MG63 (cell line): Measurements from ENCODE around the gene SLC22A13. TPM values are rescaled to one million over a fixed set of nuclear protein-coding genes. Genes with fewer than 3 reads are reported as not detected.
"Not testable (repeated sequence)": the region's sequence is repeated elsewhere in the genome, so short reads cannot be mapped to it uniquely, and the experiment has no call there.

Source experiments
- DNase-seq: peaks from one replicate; pipeline ENCODE4 v3.0.0-alpha.2; 2020
- H3K27me3 ChIP-seq: fragments of 250-450 bp; sonication (Bioruptor Pico); 2 replicates; pipeline ENCODE4 v1.5.1; 2020; ENCODE audit warnings: mild to moderate bottlenecking, moderate library complexity
- H3K36me3 ChIP-seq: fragments of 250-450 bp; sonication (Bioruptor Pico); 2 replicates; pipeline ENCODE4 v1.5.1; 2020; ENCODE audit warnings: mild to moderate bottlenecking, moderate library complexity
- H3K4me3 ChIP-seq: fragments of 250-450 bp; sonication (Bioruptor Pico); 2 replicates; pipeline ENCODE4 v1.5.1; 2020; ENCODE audit warnings: mild to moderate bottlenecking, moderate library complexity
- H3K9me3 ChIP-seq: fragments of 250-450 bp; sonication (Bioruptor Pico); 2 replicates; pipeline ENCODE4 v1.5.1; 2020; ENCODE audit warnings: mild to moderate bottlenecking, moderate library complexity
- total RNA-seq: library from RNA; depleted of rRNA; stranded (reverse); fragments of >200 nt; shearing (Covaris generic); gene quantifications from 2 replicates; pipeline ENCODE4 v1.2.3, GENCODE V29; 2014; ENCODE audit warnings: low replicate concordance

SLC22A13 gene
- total RNA-seq, 1 experiment from 2014 or later: not detected

DNA sequence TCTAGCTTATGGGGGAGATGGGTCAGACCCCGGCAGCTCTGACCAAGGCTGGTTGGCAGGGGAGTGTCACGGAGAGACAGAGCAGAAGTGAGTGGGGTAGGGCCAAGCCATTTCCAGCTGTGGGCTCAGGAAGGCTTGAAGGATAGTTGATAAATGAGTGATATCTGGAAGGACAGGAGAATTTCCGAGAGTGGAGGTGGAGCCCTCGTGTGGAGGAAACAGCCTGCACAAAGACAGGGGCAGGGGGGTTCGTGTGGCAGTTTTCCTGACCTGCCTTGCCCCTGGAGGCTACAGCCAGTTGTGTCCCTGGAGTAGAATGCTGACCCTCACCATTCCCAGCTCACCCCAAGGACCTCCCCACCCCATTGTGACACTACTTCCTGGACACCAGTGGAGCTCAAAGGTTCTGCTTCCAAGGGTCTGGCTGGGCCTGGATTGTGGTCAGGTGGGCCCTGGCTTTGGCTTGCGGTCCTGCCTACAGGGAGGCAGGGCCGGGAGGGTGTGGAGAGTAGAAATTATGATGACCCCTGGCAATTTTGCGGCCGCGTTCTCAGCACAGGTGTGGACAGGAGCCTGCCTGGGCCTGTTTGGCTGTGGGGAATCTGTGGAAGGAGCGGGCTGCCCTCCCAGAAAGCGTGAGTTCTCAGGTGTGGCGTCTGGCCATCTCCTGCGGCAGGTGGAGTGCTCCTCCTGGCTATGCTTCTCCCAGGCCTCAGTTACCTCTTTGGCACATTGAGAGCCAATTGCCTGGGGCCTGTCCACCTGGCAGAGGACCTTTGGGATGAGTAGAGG, 16.5 kb downstream of the SLC22A13 start, which contains the start of gene SLC22A14:
TSS of gene SLC22A14 (plus strand) at position 400 of the 792 bp plus-strand sequence. CDS start 23,733 bp downstream, outside the sequence.
- H3K36me3 ChIP-seq: no peaks in the 10 kb centered on the region
- no peak within 1 kb of the TSS for H3K4me3 ChIP-seq
- H3K9me3 ChIP-seq: no peaks in the 10 kb centered on the region
- no peak for DNase-seq
- no peaks in the 10 kb centered on the region for H3K27me3 ChIP-seq

DNA sequence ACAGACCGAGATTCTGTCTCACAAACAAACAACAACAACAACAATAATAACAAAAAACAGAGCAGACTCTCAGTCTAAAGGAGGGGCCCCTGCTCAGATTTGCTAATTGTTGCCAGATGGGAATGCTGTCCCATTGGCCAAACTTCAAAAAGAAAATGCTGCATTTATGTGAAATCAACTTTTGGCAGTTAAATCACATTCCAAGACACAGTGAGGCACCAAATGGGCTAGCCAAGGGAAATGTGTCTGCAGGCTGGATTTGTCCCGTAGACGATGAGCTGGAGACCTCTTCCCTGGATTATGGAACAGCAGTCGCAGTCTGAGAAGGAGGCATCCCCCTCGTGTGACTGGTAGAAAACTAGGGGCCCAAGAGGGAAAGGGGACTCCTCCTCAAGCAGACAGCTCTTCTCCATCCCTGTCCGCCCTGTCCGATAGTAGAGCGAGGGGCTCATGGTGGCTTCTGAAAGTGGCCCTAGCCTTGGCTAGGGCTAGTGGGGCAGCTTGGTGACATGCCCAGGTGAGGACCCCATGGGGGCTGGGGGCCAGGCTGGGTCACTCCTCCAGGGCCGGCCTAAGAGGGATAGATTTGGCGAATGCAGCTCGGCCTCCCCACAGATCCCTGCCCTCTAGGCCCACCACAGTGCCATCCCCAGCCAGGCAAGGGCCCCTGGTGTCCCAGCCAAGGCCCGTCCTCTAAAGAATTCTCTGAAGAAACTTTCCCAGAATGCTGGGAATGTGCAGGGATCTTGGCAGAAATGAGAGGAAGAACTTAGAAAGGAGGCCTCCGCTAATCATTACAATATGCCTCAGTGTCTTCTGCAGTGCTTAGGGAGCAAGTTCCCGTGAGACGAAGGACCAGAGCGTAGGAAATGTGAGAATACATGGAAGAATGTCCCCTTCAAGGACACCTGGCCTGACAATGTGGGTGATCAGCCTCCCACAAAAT, 18.5 kb downstream of the SLC22A13 start:
- no peaks in the 10 kb centered on the region for H3K9me3 ChIP-seq
- H3K27me3 ChIP-seq: no peaks in the 10 kb centered on the region
- H3K4me3 ChIP-seq: no peak overlapping the region
- peak; percentile 41 for DNase-seq
- H3K36me3 ChIP-seq: no peaks in the 10 kb centered on the region

- H3K36me3 ChIP-seq: no peaks in the 10 kb centered on the region
- DNase-seq: no peak
- H3K4me3 ChIP-seq: no peak overlapping the region
- H3K9me3 ChIP-seq: no peaks in the 10 kb centered on the region
- H3K27me3 ChIP-seq: no peaks in the 10 kb centered on the region
Observed at GRCh38 chr3:38284756-38285150, 19.1 kb downstream of the SLC22A13 start.

DNA sequence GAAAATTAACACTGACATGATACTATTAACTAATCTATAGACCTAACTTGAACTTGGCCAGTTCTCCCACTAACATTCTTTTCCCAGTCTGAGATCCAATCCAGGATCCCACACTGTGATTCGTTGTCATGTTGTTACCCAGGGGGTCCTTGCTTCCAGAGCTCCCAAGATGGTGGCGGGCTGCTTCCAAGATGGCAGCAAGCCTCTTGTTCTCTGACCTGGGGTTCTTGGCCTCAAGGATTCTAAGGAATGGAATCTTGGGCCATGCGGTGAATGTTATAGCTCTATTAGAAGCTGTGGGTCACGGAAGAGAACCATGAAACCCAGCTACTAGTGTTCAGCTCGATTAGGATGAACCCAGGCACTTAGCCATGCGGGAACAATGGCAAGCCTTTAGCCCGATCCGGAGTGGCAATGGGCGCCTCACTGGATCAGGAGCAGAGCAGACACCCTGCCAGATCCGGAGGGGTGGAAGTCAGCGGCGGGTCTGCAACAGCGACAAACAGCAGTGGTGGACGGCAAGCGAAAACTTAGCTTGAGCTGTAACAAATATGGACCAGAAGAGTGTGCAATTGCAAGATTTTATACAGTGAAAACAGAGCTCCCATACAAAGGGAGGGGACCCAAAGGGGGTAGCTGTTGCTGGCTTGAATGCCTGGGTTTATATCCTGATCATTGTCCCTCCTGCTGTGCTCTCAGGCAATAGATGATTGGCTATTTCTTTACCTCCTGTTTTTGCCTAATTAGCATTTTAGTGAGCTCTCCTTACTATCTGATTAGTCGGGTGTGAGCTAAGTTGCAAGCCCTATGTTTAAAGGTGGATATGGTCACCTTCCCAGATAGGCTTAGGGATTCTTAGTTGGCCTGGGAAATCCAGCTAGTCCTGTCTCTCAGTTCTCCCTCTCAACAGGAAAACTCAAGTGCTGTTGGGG, 23.9 kb downstream of the SLC22A13 start:
- H3K4me3 ChIP-seq, H3K27me3 ChIP-seq, H3K9me3 ChIP-seq, H3K36me3 ChIP-seq, DNase-seq: not testable (repeated sequence)

GRCh38 chr3:38297053-38297452, 31.4 kb downstream of the SLC22A13 start:
- not testable (repeated sequence) for H3K27me3 ChIP-seq, DNase-seq, H3K9me3 ChIP-seq, H3K36me3 ChIP-seq, H3K4me3 ChIP-seq

- Histone ChIP-seq H3K4me3 (no peak overlapping the region), H3K9me3 (no peaks in the 10 kb centered on the region), H3K36me3 (no peaks in the 10 kb centered on the region), H3K27me3 (no peaks in the 10 kb centered on the region)
- DNase-seq: no peak
Observed at GRCh38 chr3:38297537-38297936, 31.9 kb downstream of the SLC22A13 start.

DNA sequence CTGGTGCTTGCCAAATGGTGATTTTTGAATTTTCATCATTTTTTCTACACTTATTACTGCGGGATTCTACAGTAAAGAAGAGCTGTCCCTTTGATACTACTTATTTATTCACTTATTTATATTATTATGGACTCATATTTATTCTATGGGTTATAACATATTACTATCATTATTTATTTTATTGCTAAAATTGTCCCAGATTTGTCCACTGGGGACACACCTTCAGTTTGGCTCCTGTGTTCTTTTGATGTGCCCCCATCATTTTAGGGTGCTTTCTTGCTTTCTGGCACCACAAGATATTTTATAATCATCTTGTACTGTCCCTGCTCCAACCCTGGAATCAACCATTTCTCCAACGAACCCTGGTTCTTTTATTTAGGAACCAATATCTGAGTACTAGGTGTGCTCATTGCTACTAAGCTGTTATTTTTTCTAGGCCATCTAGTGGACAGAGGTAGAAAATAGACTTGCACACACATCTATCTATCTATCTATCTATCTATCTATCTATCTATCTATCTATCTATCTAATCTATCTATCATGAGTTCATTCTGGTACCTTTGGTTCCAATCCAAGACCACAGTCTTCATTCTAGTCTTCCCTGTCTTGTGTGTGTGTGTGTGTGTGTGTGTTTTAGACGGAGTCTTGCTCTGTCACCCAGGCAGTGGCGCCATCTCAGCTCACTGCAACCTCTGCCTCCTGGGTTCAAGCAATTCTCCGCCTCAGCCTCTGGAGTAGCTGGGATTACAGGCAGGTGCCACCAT, 32.5 kb downstream of the SLC22A13 start:
- Histone ChIP-seq H3K4me3 (no peak overlapping the region), H3K27me3 (no peaks in the 10 kb centered on the region), H3K36me3 (no peaks in the 10 kb centered on the region), H3K9me3 (no peaks in the 10 kb centered on the region)
- DNase-seq: no peak

DNA sequence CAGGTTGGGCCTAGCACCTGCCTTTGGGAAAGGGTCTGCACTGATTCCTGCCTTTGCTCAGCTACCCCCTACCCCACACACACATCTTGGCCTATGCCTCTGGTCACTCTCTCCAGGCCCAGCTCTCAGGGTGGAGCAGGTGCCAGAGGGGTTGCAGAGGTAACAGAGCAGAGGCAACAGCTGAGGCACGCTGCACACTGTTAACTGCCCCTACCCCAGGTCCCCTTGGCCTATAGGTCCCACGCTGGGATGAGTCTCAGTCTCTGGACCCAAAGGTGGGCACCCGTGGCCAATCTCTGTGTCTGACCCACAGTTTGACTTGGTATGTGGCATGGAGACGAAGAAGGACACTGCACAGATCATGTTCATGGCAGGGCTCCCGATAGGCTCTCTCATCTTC, 41.3 kb downstream of the SLC22A13 start:
- DNase-seq: no peak
- Histone ChIP-seq H3K36me3 (no peaks in the 10 kb centered on the region), H3K9me3 (no peaks in the 10 kb centered on the region), H3K4me3 (no peak overlapping the region), H3K27me3 (no peaks in the 10 kb centered on the region)

- Histone ChIP-seq H3K9me3 (no peaks in the 10 kb centered on the region), H3K27me3 (no peaks in the 10 kb centered on the region), H3K4me3 (no peak overlapping the region), H3K36me3 (no peaks in the 10 kb centered on the region)
- DNase-seq: no peak
Observed at GRCh38 chr3:38307599-38307998, 42.0 kb downstream of the SLC22A13 start.

DNA sequence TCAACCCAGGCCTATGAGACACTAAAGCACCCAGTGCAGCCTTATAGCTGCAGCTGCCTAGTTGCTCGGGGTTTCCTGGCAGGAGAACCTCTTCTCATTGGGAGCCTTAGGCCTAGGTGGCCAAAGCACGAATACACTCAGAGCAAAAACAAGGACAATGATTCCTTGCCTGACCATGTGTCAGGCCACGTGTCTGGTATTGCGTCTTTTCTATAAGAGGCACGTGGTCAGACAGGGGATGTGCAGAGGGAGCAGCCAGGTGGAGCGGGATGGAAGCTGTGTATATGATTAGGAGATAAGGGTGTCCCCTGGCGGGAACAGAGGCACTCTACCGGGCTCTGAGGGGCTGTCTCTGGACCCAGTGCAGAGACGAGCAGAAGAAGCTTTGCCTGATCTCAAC, 42.8 kb downstream of the SLC22A13 start:
- Histone ChIP-seq H3K9me3 (no peaks in the 10 kb centered on the region), H3K4me3 (no peak overlapping the region), H3K36me3 (no peaks in the 10 kb centered on the region), H3K27me3 (no peaks in the 10 kb centered on the region)
- DNase-seq: no peak

- DNase-seq: no peak
- Histone ChIP-seq H3K27me3 (no peaks in the 10 kb centered on the region), H3K36me3 (no peaks in the 10 kb centered on the region), H3K9me3 (no peaks in the 10 kb centered on the region), H3K4me3 (no peak overlapping the region)
Observed at GRCh38 chr3:38311476-38311875, 45.9 kb downstream of the SLC22A13 start.

GRCh38 chr3:38311941-38312340, 46.3 kb downstream of the SLC22A13 start:
- Histone ChIP-seq H3K9me3 (no peaks in the 10 kb centered on the region), H3K36me3 (no peaks in the 10 kb centered on the region), H3K4me3 (no peak overlapping the region), H3K27me3 (no peaks in the 10 kb centered on the region)
- DNase-seq: no peak

DNA sequence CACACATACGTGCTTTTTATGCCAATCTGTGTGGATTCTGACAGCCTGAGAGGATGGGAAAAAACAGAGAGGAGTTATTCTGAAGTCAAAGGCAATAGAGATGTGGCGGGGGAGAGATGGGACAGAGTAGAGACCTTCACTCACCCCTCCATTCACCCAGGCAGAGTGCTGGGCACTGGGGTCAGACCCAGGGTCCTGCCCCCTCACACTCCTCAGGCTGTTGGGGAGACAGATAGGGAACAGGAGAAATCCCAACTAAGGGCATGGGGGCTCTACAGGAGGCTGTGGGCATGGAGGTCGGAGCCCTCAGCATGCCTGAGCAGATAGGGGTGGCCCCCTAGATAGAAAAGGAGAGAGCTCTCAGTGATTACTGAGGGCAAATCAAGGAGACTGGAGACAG, 46.7 kb downstream of the SLC22A13 start:
- Histone ChIP-seq H3K4me3 (no peak overlapping the region), H3K9me3 (no peaks in the 10 kb centered on the region), H3K36me3 (no peaks in the 10 kb centered on the region), H3K27me3 (no peaks in the 10 kb centered on the region)
- no peak for DNase-seq

DNA sequence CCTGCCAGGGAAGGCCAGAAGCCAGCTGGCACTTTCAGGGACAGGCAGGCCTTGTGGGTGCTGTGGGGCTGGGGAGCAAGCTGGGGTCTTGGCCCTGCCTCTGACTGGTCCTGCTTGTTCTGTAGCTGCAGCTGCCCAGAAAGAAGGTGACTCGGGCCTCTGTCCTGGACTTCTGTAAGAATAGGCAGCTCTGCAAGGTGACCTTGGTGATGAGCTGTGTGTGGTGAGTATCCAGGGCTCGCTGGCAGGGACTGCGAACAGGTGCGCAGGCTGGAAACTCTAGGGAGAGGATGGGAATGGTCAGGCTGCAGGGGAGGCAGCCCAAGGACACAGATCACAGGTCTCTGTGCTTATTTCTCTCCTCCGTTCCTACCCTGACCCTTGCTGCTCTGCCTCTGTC, 47.7 kb downstream of the SLC22A13 start:
- Histone ChIP-seq H3K36me3 (no peaks in the 10 kb centered on the region), H3K9me3 (no peaks in the 10 kb centered on the region), H3K4me3 (no peak overlapping the region), H3K27me3 (no peaks in the 10 kb centered on the region)
- no peak for DNase-seq

DNA sequence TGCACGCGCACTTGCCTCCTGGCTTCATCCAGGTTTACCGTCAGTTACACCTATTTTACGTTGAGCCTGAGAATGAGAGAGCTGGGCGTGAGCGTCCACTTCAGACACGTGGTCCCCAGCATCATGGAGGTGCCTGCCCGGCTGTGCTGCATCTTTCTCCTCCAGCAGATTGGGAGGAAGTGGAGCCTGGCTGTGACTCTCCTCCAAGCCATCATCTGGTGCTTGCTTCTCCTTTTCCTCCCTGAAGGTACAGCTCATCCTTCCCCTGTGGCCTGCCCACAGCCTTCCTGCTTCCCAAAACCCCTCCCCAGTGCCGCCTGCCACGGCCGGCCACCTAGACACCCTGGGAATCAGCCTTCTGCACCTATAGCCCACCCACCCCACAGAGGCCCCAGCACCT, 48.1 kb downstream of the SLC22A13 start:
- Histone ChIP-seq H3K9me3 (no peaks in the 10 kb centered on the region), H3K36me3 (no peaks in the 10 kb centered on the region), H3K27me3 (no peaks in the 10 kb centered on the region), H3K4me3 (no peak overlapping the region)
- DNase-seq: no peak
